MM.1S (cell line): ENCODE measurements around the gene PDIA4.
"Not testable (repeated sequence)": the region's sequence is repeated elsewhere in the genome, so short reads cannot be mapped to it uniquely, and the experiment has no call there.

Experiments used
- DNase-seq: peaks from one replicate; pipeline ENCODE4 v3.0.0-alpha.2; 2015
- H2AFZ ChIP-seq: fragments of 300-600 bp; sonication (generic); 2 replicates; pipeline ENCODE4 v1.6.0; 2016; ENCODE audit warnings: antibody characterized with exemption, low read length
- H3F3A ChIP-seq: fragments of 300-600 bp; sonication (generic); 2 replicates; pipeline ENCODE4 v1.6.1; 2016; ENCODE audit warnings: mild to moderate bottlenecking, antibody characterized with exemption, low read length, moderate library complexity, mixed read lengths; ENCODE audit not compliant: insufficient read depth
- H3K27ac ChIP-seq: fragments of 300-600 bp; sonication (generic); 2 replicates; pipeline ENCODE4 v1.5.1; 2016; ENCODE audit warnings: mild to moderate bottlenecking, low read length
- H3K27me3 ChIP-seq: fragments of 300-600 bp; sonication (generic); replicated peaks from 2 replicates; pipeline ENCODE4 v1.6.0; 2016; ENCODE audit warnings: low read length; ENCODE audit not compliant: insufficient read depth
- H3K36me3 ChIP-seq: fragments of 300-600 bp; sonication (generic); replicated peaks from 2 replicates; pipeline ENCODE4 v1.6.1; 2016; ENCODE audit warnings: mild to moderate bottlenecking, low read length, mixed read lengths; ENCODE audit not compliant: insufficient read depth
- H3K4me1 ChIP-seq: fragments of 300-600 bp; sonication (generic); 2 replicates; pipeline ENCODE4 v1.6.1; 2016; ENCODE audit warnings: low read length, mixed read lengths
- H3K4me2 ChIP-seq: fragments of 300-600 bp; sonication (generic); 2 replicates; pipeline ENCODE4 v1.6.0; 2016; ENCODE audit warnings: low read depth, low read length
- H3K4me3 ChIP-seq: fragments of 300-600 bp; sonication (generic); 2 replicates; pipeline ENCODE4 v1.5.1; 2016; ENCODE audit warnings: low read length, mixed read lengths
- H3K79me2 ChIP-seq: fragments of 300-600 bp; sonication (generic); 2 replicates; pipeline ENCODE4 v1.6.1; 2016; ENCODE audit warnings: mixed run types, low read length, mixed read lengths
- H3K9ac ChIP-seq: fragments of 300-600 bp; sonication (generic); 2 replicates; pipeline ENCODE4 v1.6.1; 2016; ENCODE audit warnings: low read length, mixed read lengths
- H3K9me2 ChIP-seq: fragments of 300-600 bp; sonication (generic); replicated peaks from 2 replicates; pipeline ENCODE4 v1.6.1; 2016; ENCODE audit warnings: mild to moderate bottlenecking, low read length, mixed read lengths; ENCODE audit not compliant: insufficient read depth
- H3K9me3 ChIP-seq: fragments of 300-600 bp; sonication (generic); replicated peaks from 2 replicates; pipeline ENCODE4 v1.6.1; 2016; ENCODE audit warnings: mild to moderate bottlenecking, low read length, mixed read lengths; ENCODE audit not compliant: insufficient read depth
- H4K20me1 ChIP-seq: fragments of 300-600 bp; sonication (generic); 2 replicates; pipeline ENCODE4 v1.6.1; 2016; ENCODE audit warnings: mild to moderate bottlenecking, low read length, moderate library complexity, mixed read lengths; ENCODE audit not compliant: insufficient read depth
- EZH2 ChIP-seq: fragments of 300-600 bp; sonication (generic); optimal IDR thresholded peaks from 2 replicates; pipeline ENCODE3; 2017; ENCODE audit warnings: low read depth, mild to moderate bottlenecking, antibody characterized with exemption, low read length, mixed read lengths
- EZH2phosphoT487 ChIP-seq: fragments of 300-600 bp; sonication (generic); IDR thresholded peaks from 2 replicates; pipeline ENCODE4 v1.6.1; 2018; ENCODE audit warnings: antibody characterized with exemption, low read length
- TF ChIP-seq, protein P1 (sequence below): fragments of 300-600 bp; sonication (generic); IDR thresholded peaks from 2 replicates; pipeline ENCODE4 v1.5.1; 2016; ENCODE audit warnings: antibody characterized with exemption, low read length, mixed read lengths

The PDIA4 gene

GRCh38 chr7:149063476-149063875, 35.2 kb upstream of the PDIA4 start:
- Histone ChIP-seq H2AFZ (no peak overlapping the region), H3K9me3 (no peaks in the 10 kb centered on the region), H3K4me1 (no peaks in the 10 kb centered on the region), H3K4me3 (no peak overlapping the region), H3K27ac (no peak overlapping the region), H3K4me2 (no peak overlapping the region), H3K27me3 (no peaks in the 10 kb centered on the region), H3K9ac (no peak overlapping the region), H3K9me2 (no peaks in the 10 kb centered on the region), H3F3A (0 out of 2 replicates have a peak, but pooled peaks cover 8% of the 10 kb centered on the region), H4K20me1 (no peaks in the 10 kb centered on the region), H3K79me2 (no peaks in the 10 kb centered on the region), H3K36me3 (no peaks in the 10 kb centered on the region)
- no peak for DNase-seq
- TF ChIP-seq, protein P1, sequence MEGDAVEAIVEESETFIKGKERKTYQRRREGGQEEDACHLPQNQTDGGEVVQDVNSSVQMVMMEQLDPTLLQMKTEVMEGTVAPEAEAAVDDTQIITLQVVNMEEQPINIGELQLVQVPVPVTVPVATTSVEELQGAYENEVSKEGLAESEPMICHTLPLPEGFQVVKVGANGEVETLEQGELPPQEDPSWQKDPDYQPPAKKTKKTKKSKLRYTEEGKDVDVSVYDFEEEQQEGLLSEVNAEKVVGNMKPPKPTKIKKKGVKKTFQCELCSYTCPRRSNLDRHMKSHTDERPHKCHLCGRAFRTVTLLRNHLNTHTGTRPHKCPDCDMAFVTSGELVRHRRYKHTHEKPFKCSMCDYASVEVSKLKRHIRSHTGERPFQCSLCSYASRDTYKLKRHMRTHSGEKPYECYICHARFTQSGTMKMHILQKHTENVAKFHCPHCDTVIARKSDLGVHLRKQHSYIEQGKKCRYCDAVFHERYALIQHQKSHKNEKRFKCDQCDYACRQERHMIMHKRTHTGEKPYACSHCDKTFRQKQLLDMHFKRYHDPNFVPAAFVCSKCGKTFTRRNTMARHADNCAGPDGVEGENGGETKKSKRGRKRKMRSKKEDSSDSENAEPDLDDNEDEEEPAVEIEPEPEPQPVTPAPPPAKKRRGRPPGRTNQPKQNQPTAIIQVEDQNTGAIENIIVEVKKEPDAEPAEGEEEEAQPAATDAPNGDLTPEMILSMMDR: no peak
- TF ChIP-seq EZH2: no peak
- no peak for TF ChIP-seq EZH2phosphoT487

DNA sequence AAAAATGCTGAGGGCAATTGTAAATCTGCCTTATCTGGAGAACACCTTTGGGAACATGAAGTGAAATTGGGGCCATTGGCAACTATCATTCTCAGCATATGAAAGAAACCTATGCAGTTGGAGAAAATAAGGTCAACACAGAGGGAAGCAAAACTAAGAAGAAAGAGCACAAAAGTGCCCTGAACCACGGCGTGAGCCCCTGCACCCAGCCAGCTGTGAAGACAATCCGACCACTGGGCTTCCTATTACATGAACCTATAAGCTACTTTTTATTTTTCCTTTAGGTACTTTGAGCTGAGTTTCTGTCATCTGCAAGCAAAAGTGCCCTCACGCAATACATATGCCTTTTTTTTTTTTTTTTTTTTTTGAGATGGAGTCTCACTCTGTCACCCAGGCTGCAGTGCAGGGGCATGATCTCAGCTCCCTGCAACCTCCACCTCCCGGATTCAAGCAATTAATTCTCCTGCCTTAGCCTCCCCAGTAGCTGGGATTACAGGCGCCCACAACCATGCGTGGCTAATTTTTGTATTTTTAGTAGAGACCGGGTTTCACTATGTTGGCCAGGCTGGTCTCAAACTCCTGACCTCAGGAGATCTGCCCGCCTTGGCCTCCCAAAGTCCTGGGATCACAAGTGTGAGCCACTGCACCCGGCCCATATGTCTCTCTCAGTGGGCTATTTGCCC, 34.1 kb upstream of the PDIA4 start:
- not testable (repeated sequence) for H3K36me3 ChIP-seq, H2AFZ ChIP-seq, H3K79me2 ChIP-seq, H3K9ac ChIP-seq, H3K4me3 ChIP-seq, H4K20me1 ChIP-seq, H3K27ac ChIP-seq, H3F3A ChIP-seq, H3K4me2 ChIP-seq, H3K27me3 ChIP-seq, DNase-seq, H3K9me2 ChIP-seq, H3K9me3 ChIP-seq, H3K4me1 ChIP-seq

- H2AFZ ChIP-seq: no peak overlapping the region
- no peak for DNase-seq
- no peaks in the 10 kb centered on the region for H3K9me3 ChIP-seq
- H3K27me3 ChIP-seq: no peaks in the 10 kb centered on the region
- no peak overlapping the region for H3K27ac ChIP-seq
- no peak overlapping the region for H3K9ac ChIP-seq
- H3K9me2 ChIP-seq: no peaks in the 10 kb centered on the region
- H3K79me2 ChIP-seq: no peaks in the 10 kb centered on the region
- TF ChIP-seq EZH2 (no peak), EZH2phosphoT487 (no peak)
- TF ChIP-seq, protein P1: no peak
- H3K36me3 ChIP-seq: no peaks in the 10 kb centered on the region
- H3K4me3 ChIP-seq: no peak overlapping the region
- no peak overlapping the region for H3K4me2 ChIP-seq
- no peaks in the 10 kb centered on the region for H3K4me1 ChIP-seq
- no peaks in the 10 kb centered on the region for H4K20me1 ChIP-seq
- H3F3A ChIP-seq: 0 out of 2 replicates have a peak, but pooled peaks cover 3% of the 10 kb centered on the region
Measured at GRCh38 chr7:149060156-149060555, 31.9 kb upstream of the PDIA4 start.

GRCh38 chr7:149053885-149054284, 25.6 kb upstream of the PDIA4 start:
- H3K27ac ChIP-seq: no peak overlapping the region
- no peak overlapping the region for H2AFZ ChIP-seq
- H3K36me3 ChIP-seq: no peaks in the 10 kb centered on the region
- no peaks in the 10 kb centered on the region for H3K79me2 ChIP-seq
- no peak for DNase-seq
- no peak overlapping the region for H3K9ac ChIP-seq
- no peaks in the 10 kb centered on the region for H4K20me1 ChIP-seq
- TF ChIP-seq, protein P1: no peak
- no peak for TF ChIP-seq EZH2
- TF ChIP-seq EZH2phosphoT487: no peak
- no peak overlapping the region for H3K4me3 ChIP-seq
- no peaks in the 10 kb centered on the region for H3K27me3 ChIP-seq
- H3K9me3 ChIP-seq: no peaks in the 10 kb centered on the region
- no peaks in the 10 kb centered on the region for H3K9me2 ChIP-seq
- no peaks in the 10 kb centered on the region for H3F3A ChIP-seq
- no peak overlapping the region for H3K4me2 ChIP-seq
- no peaks in the 10 kb centered on the region for H3K4me1 ChIP-seq
